WTC11 (cell line): ENCODE results near the gene LPIN2. TPM values are rescaled to one million over a fixed set of nuclear protein-coding genes. Genes with fewer than 3 reads are reported as not detected.

Source experiments
- ATAC-seq: fragments of 200-7000 bp; cut with Tn5 transposase; 2 replicates; pipeline ENCODE4 v1.10.0; 2021; ENCODE audit warnings: mild to moderate bottlenecking, moderate library complexity
- CTCF ChIA-PET: fragments of 300-600 bp; sonication (Branson Sonifier 250); formaldehyde crosslinking; loops from one replicate; lab custom pipeline; 2021; ENCODE audit warnings: antibody characterized with exemption; lab: Charles Lee
- POLR2A ChIA-PET: fragments of 350-600 bp; sonication (Branson Sonifier 250); formaldehyde crosslinking; loops from one replicate; lab custom pipeline; 2021; ENCODE audit warnings: antibody characterized with exemption; lab: Charles Lee
- DNase-seq: peaks from one replicate; pipeline ENCODE4 v3.0.0; 2021; ENCODE audit warnings: low spot score
- H3K27ac Mint-ChIP-seq: 2 replicates; pipeline ENCODE4 v1.8.0; 2021; ENCODE audit warnings: mixed read lengths
- H3K27me3 Mint-ChIP-seq: 2 replicates; pipeline ENCODE4 v1.8.0; 2021; ENCODE audit warnings: low read depth, mild to moderate bottlenecking, moderate library complexity, mixed read lengths
- H3K36me3 Mint-ChIP-seq: 2 replicates; pipeline ENCODE4 v1.8.0; 2021; ENCODE audit warnings: mixed read lengths
- H3K4me1 Mint-ChIP-seq: 2 replicates; pipeline ENCODE4 v1.8.0; 2022; ENCODE audit warnings: mixed read lengths
- H3K4me3 Mint-ChIP-seq: 2 replicates; pipeline ENCODE4 v1.8.0; 2021; ENCODE audit warnings: mild to moderate bottlenecking, moderate library complexity, mixed read lengths
- H3K9me3 Mint-ChIP-seq: 2 replicates; pipeline ENCODE4 v1.8.0; 2021; ENCODE audit warnings: mixed read lengths
- ATF6 ChIP-seq: sonication (generic); formaldehyde crosslinking; IDR thresholded peaks from 2 replicates; pipeline ENCODE4 v1.8.1; 2023; ENCODE audit warnings: mild to moderate bottlenecking, missing genetic modification reagents
- HMGXB4 ChIP-seq: sonication (generic); formaldehyde crosslinking; IDR thresholded peaks from 2 replicates; pipeline ENCODE4 v1.8.1; 2023; ENCODE audit warnings: mild to moderate bottlenecking, moderate library complexity, missing genetic modification reagents
- IRF2 ChIP-seq: sonication (generic); formaldehyde crosslinking; IDR thresholded peaks from 2 replicates; pipeline ENCODE4 v1.8.0; 2022; ENCODE audit warnings: low read depth, missing genetic modification reagents, borderline replicate concordance
- NR1H2 ChIP-seq: sonication (generic); formaldehyde crosslinking; IDR thresholded peaks from 2 replicates; pipeline ENCODE4 v1.9.0; 2021; ENCODE audit warnings: mild to moderate bottlenecking, moderate library complexity, missing genetic modification reagents
- RORB ChIP-seq: fragments of 250-450 bp; sonication (Bioruptor Pico); IDR thresholded peaks from 2 replicates; pipeline ENCODE4 v1.9.0; 2021; ENCODE audit warnings: mild to moderate bottlenecking
- ZNF532 ChIP-seq: fragments of 250-450 bp; sonication (Bioruptor Pico); IDR thresholded peaks from 2 replicates; pipeline ENCODE4 v1.9.0; 2021; ENCODE audit warnings: mild to moderate bottlenecking, borderline replicate concordance
- total RNA-seq: library from RNA; stranded (reverse); gene quantifications from 3 replicates; pipeline ENCODE4 v1.2.3, GENCODE V29; 2021
- TF ChIP-seq, protein P1 (sequence below): fragments of 250-450 bp; sonication (Bioruptor Pico); IDR thresholded peaks from 2 replicates; pipeline ENCODE4 v1.9.0; 2021; ENCODE audit warnings: mild to moderate bottlenecking
- TF ChIP-seq, protein P2 (sequence below): fragments of 250-450 bp; sonication (Bioruptor Pico); conservative IDR thresholded peaks from 2 replicates; pipeline ENCODE4 v1.9.0; 2021; ENCODE audit warnings: mild to moderate bottlenecking
- TF ChIP-seq, protein P3 (sequence below): sonication (generic); formaldehyde crosslinking; IDR thresholded peaks from 2 replicates; pipeline ENCODE4 v1.8.0; 2023; ENCODE audit warnings: missing genetic modification reagents

The LPIN2 gene
- total RNA-seq, 1 experiment from 2014 or later: 11.8 TPM

DNA sequence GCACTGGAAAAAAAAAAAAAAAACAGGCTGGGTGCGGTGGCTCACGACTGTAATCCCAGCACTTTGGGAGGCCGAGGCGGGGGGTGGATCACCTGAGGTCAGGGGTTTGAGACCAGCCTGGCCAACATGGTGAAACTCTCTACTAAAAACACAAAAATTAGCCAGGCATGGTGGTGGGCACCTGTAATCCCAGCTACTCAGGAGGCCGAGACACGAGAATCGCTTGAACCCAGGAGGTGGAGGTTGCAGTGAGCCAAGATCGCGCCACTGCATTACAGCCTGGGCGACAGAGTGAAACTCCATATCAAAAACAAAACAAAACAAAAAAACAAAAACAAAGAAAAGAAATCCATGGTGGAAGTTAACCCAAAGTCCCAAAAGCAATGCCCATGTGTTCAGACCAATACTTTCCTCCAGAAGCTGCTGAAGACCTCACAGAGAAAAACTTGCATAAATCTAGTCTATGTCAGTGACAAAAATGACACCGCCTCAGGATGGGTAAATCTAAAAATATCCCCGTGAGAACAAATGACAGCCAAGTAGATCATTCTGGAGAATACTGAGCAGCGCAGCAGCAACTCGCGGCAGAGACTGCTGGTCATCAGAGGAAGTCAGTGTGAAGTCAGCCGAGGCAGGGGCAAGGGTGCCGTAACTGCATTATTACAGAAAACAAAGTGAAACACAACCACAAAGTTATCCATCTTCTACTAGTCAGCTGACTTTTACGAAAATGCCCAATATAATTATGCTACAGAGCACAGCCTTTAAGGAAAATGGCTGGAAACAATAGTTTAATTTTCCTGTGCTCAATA, 41.0 kb downstream of the LPIN2 start (continued):
- TF ChIP-seq HMGXB4 (CRISPR knock-in tag) (no peak), IRF2 (CRISPR knock-in tag) (no peak), RORB (CRISPR knock-in tag) (no peak)

DNA sequence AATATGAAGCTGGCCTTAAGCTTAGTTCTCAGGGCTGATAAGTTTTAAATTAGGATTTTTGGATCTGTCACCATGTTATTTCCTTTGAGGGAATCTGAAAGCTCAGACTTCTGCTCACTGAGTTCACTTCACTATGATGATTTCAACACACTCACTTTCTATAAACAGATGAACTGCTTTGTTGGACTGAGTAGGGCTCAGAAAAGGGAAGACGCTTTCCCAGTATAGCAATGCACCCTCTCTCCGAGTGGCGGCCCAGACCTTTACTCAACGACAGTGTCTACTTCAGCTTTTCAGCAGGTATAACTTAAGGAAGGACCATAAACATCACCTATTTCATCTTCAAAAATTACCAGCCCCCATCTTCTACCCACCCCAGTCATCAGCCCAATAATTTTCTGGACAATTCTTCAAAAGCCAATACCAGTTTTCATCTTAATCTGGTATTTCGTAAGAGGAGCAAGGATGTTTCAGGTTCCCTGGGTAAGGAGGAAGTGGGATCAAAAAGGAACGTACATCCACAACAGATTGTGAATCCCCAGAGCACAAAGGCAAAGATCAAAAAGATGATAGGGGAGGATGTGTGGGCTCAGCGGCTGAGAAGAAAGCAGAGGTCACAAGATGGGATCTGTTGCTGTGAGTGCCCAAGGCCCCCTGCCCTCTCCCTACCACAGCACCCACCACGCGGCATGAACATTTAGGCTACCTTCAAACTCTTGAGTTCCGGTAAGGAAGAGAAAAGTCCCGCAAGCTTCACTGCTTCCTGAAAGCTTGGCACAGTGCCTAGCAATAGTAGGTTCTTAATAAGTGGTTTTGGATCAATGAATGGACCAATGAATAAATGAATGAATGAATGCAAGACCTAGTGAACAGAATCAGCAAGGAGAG, 41.9 kb downstream of the LPIN2 start:
- ATAC-seq: no peak
- no peaks in the 10 kb centered on the region for H3K9me3 Mint-ChIP-seq
- ChIA-PET CTCF (no interaction called here), POLR2A (no interaction called here)
- no peak overlapping the region for H3K4me3 Mint-ChIP-seq
- H3K36me3 Mint-ChIP-seq: no peaks in the 10 kb centered on the region
- no peaks in the 10 kb centered on the region for H3K27me3 Mint-ChIP-seq
- no peak overlapping the region; the same call in 1 of the 2 replicates for H3K27ac Mint-ChIP-seq
- DNase-seq: no peak
- H3K4me1 Mint-ChIP-seq: peaks cover 37% of the 10 kb centered on the region
- TF ChIP-seq NR1H2: no peak
- TF ChIP-seq, protein P1, sequence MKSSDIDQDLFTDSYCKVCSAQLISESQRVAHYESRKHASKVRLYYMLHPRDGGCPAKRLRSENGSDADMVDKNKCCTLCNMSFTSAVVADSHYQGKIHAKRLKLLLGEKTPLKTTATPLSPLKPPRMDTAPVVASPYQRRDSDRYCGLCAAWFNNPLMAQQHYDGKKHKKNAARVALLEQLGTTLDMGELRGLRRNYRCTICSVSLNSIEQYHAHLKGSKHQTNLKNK (CRISPR knock-in tag): no peak

DNA sequence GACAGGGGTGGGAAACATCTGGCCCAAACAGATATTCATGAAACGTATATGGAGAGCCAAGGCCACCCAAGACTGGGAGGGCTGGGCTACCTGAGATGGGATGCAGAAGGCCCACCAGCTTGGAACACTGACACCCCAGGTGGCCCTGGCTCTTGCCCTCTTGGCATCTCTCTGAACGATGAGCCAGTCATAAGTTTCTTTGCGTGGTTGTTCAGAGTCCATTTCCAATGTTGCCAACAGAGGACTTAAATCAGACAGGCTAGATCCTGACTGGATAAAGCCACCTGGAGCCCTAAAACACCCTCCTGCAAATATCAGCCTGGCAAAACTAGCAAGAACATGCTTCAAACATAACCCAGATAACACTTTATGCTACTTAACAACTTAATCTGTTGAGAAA, 42.6 kb downstream of the LPIN2 start:
- ATAC-seq: no peak
- TF ChIP-seq HMGXB4 (CRISPR knock-in tag) (no peak), ATF6 (CRISPR knock-in tag) (no peak), ZNF532 (CRISPR knock-in tag) (no peak)
- TF ChIP-seq, protein P2, sequence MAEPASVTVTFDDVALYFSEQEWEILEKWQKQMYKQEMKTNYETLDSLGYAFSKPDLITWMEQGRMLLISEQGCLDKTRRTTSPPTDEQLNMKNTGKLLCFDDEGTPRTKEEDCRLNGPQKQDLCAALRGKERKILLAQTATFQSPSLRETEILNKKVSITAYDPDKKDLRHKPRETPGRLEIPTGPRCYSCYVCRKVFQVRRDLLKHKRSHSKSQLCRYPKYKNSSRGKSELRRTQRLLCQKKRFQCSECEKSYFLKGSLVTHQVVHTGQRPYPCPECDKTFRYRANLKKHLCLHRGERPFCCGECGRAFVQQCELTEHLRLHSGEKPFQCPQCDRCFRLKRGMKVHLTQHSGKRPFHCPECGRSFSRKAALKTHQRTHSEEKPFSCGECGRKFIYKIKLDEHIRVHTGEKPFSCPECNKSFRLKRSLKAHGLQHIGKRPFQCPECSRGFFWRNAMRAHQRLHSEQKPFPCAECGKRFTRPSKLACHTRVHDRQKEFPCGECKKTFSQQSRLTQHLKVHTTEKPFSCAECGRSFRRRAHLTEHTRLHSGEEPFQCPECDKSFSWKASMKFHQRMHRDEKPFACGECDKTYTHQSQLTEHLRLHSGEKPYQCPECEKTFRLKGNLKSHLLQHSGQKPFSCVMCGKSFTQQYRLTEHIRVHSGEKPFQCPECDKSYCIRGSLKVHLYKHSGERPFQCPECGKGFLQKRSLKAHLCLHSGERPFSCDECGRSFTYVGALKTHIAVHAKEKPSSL (CRISPR knock-in tag): no peak
- TF ChIP-seq, protein P3, sequence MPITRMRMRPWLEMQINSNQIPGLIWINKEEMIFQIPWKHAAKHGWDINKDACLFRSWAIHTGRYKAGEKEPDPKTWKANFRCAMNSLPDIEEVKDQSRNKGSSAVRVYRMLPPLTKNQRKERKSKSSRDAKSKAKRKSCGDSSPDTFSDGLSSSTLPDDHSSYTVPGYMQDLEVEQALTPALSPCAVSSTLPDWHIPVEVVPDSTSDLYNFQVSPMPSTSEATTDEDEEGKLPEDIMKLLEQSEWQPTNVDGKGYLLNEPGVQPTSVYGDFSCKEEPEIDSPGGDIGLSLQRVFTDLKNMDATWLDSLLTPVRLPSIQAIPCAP (CRISPR knock-in tag): no peak
- no peaks in the 10 kb centered on the region for H3K36me3 Mint-ChIP-seq
- no peak for DNase-seq
- no peaks in the 10 kb centered on the region for H3K27me3 Mint-ChIP-seq
- no peaks in the 10 kb centered on the region for H3K9me3 Mint-ChIP-seq
- no peak overlapping the region for H3K27ac Mint-ChIP-seq
- POLR2A ChIA-PET: no interaction called here
- CTCF ChIA-PET: no interaction called here
- H3K4me3 Mint-ChIP-seq: no peak overlapping the region
- peaks cover 37% of the 10 kb centered on the region for H3K4me1 Mint-ChIP-seq
